SH-SY5Y (cell line): ENCODE data around the gene BANF2.

ENCODE experiments used
- GATA2 ChIP-seq: IDR thresholded peaks from 2 replicates; pipeline ENCODE4 v1.6.1; 2011; ENCODE audit warnings: mild to moderate bottlenecking, low read depth, low read length
- GATA3 ChIP-seq: IDR thresholded peaks from 2 replicates; pipeline ENCODE4 v1.6.1; 2011; ENCODE audit warnings: low read depth, mild to moderate bottlenecking, low read length, moderate library complexity

DNA sequence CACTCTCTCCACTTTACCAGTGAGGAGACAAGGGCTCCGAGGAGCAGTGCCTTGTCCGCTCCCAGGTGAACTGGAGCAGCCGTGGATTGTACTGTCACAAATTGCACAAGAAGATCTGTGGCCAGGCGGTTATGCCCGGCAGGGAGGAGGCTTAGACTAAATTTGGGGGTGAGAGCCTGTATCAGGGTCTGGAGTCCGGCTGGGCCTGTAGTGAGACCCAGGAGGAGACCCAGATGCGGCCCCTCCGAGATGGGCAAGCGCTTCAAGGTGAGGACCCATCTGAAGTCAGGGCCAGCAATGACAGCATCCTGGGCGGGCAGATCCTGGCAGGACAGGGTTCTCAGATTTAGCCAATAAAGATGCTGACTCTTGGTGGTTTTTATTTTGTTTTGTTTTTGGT is 27.6 kb downstream of the BANF2 start:
- no peak for TF ChIP-seq GATA3
- TF ChIP-seq GATA2 = no peak
